Type B pancreatic cell (in vitro differentiated cells): ENCODE measurements around the gene RER1. TPM values are rescaled to one million over a fixed set of nuclear protein-coding genes. Genes with fewer than 3 reads are reported as not detected.

Experiments
- DNase-seq: peaks from one replicate; pipeline ENCODE4 v3.0.0; 2021; ENCODE audit warnings: mixed read lengths; ENCODE audit not compliant: unreplicated experiment; ENCODE audit errors: extremely low spot score
- H3K27ac Mint-ChIP-seq: 2 replicates; pipeline ENCODE4 v1.8.0; 2021; ENCODE audit warnings: mild to moderate bottlenecking, mixed read lengths
- H3K27me3 Mint-ChIP-seq: 2 replicates; pipeline ENCODE4 v1.8.0; 2021; ENCODE audit warnings: mixed read lengths
- H3K36me3 Mint-ChIP-seq: 2 replicates; pipeline ENCODE4 v1.8.0; 2021; ENCODE audit warnings: mixed read lengths
- H3K4me1 Mint-ChIP-seq: one replicate; pipeline ENCODE4 v1.8.0; 2021; ENCODE audit warnings: mixed read lengths; ENCODE audit not compliant: unreplicated experiment
- H3K4me3 Mint-ChIP-seq: 2 replicates; pipeline ENCODE4 v1.8.0; 2021; ENCODE audit warnings: mild to moderate bottlenecking, mixed read lengths
- H3K9me3 Mint-ChIP-seq: 2 replicates; pipeline ENCODE4 v1.8.0; 2021; ENCODE audit warnings: mixed read lengths
- CTCF ChIP-seq: fragments of 200-600 bp; sonication (generic); conservative IDR thresholded peaks from 2 replicates; pipeline ENCODE4 v1.5.0; 2021; ENCODE audit warnings: antibody characterized with exemption, mild to moderate bottlenecking
- total RNA-seq: library from RNA; stranded (reverse); gene quantifications from 2 replicates; pipeline ENCODE4 v1.2.1, GENCODE V29; 2021; ENCODE audit warnings: low replicate concordance

RER1 gene
- total RNA-seq, 1 donor from 2014 or later: 126 TPM

GRCh38 chr1:2360588-2361364 is 30.9 kb upstream of the RER1 start:
- H3K27me3 Mint-ChIP-seq: no peaks in the 10 kb centered on the region
- no peaks in the 10 kb centered on the region for H3K4me1 Mint-ChIP-seq
- DNase-seq: no peak
- no peak for TF ChIP-seq CTCF
- no peak overlapping the region for H3K27ac Mint-ChIP-seq
- no peak overlapping the region for H3K4me3 Mint-ChIP-seq
- peaks cover 10% of the 10 kb centered on the region for H3K36me3 Mint-ChIP-seq
- no peaks in the 10 kb centered on the region for H3K9me3 Mint-ChIP-seq

GRCh38 chr1:2363847-2364513 is 27.7 kb upstream of the RER1 start:
- H3K27me3 Mint-ChIP-seq: no peaks in the 10 kb centered on the region
- H3K9me3 Mint-ChIP-seq: no peaks in the 10 kb centered on the region
- DNase-seq: no peak
- H3K4me1 Mint-ChIP-seq: no peaks in the 10 kb centered on the region
- H3K27ac Mint-ChIP-seq: no peak overlapping the region
- H3K36me3 Mint-ChIP-seq: peaks cover 10% of the 10 kb centered on the region
- no peak overlapping the region for H3K4me3 Mint-ChIP-seq
- no peak for TF ChIP-seq CTCF

GRCh38 chr1:2368053-2368744 is 23.4 kb upstream of the RER1 start:
- Mint-ChIP-seq H3K9me3 (no peaks in the 10 kb centered on the region), H3K4me1 (no peaks in the 10 kb centered on the region), H3K36me3 (peaks cover 8% of the 10 kb centered on the region), H3K27ac (peak overlapping the region; percentile 23), H3K4me3 (no peak overlapping the region), H3K27me3 (no peaks in the 10 kb centered on the region)
- TF ChIP-seq CTCF: no peak
- no peak for DNase-seq

- Mint-ChIP-seq H3K9me3 (no peaks in the 10 kb centered on the region), H3K36me3 (peaks cover 8% of the 10 kb centered on the region), H3K27me3 (no peaks in the 10 kb centered on the region), H3K4me3 (no peak overlapping the region), H3K4me1 (no peaks in the 10 kb centered on the region), H3K27ac (no peak overlapping the region)
- DNase-seq: no peak
- TF ChIP-seq CTCF: no peak
Measured at GRCh38 chr1:2372551-2373490, 18.8 kb upstream of the RER1 start.

GRCh38 chr1:2373551-2374251 is 17.9 kb upstream of the RER1 start:
- DNase-seq: no peak
- H3K4me3 Mint-ChIP-seq: no peak overlapping the region
- no peak for TF ChIP-seq CTCF

More at GRCh38 chr1:2373551-2374251, 17.9 kb upstream of the RER1 start:
- Mint-ChIP-seq H3K4me1 (no peaks in the 10 kb centered on the region), H3K27me3 (no peaks in the 10 kb centered on the region), H3K36me3 (peaks cover 8% of the 10 kb centered on the region), H3K9me3 (no peaks in the 10 kb centered on the region), H3K27ac (no peak overlapping the region)
